CD4-positive, CD25-positive, alpha-beta regulatory T cell (primary cell): ENCODE data around the gene KIF2C. TPM values are rescaled to one million over a fixed set of nuclear protein-coding genes. Genes with fewer than 3 reads are reported as not detected.
"Not testable (repeated sequence)": the region's sequence is repeated elsewhere in the genome, so short reads cannot be mapped to it uniquely, and the experiment has no call there.

Experiments
- ATAC-seq, 2 donors: fragments of 150-1000 bp; cut with Tn5 transposase; one replicate each; pipeline ENCODE4 v1.10.0; 2021; ENCODE audit warnings: low read depth in 2 of 2, moderate number of reproducible peaks in 2 of 2, moderate library complexity in 1 of 2
- DNase-seq, 3 donors: peaks; one replicate each; pipeline versions ENCODE4 v3.0.0 to v3.0.0-alpha.2; 2012 to 2022; ENCODE audit warnings: mixed read lengths in 1 of 3
- H3K27ac ChIP-seq: one replicate; pipeline ENCODE4 v1.7.0; 2013; ENCODE audit warnings: mild to moderate bottlenecking, low read length; ENCODE audit not compliant: insufficient read depth, poor library complexity, severe bottlenecking
- H3K27me3 ChIP-seq: one replicate; pipeline ENCODE4 v1.7.0; 2013; ENCODE audit warnings: low read length; ENCODE audit not compliant: control insufficient read depth, insufficient read depth
- H3K36me3 ChIP-seq: one replicate; pipeline ENCODE4 v1.7.0; 2013; ENCODE audit warnings: mild to moderate bottlenecking, low read length, moderate library complexity; ENCODE audit not compliant: control insufficient read depth, insufficient read depth
- H3K4me1 ChIP-seq: 2 replicates; pipeline ENCODE4 v1.7.0; 2013; ENCODE audit warnings: mild to moderate bottlenecking, low read length; ENCODE audit not compliant: insufficient read depth, control insufficient read depth, poor library complexity, severe bottlenecking
- H3K4me3 ChIP-seq: one replicate; pipeline ENCODE4 v1.7.0; 2013; ENCODE audit warnings: low read depth, mild to moderate bottlenecking, low read length, moderate library complexity
- H3K9me3 ChIP-seq, 2 experiments: 1 replicate in 1 of 2; 2 replicates in 1 of 2; pipeline ENCODE4 v1.7.0; 2013; ENCODE audit warnings: low read length in 2 of 2, mild to moderate bottlenecking in 1 of 2, moderate library complexity in 1 of 2; ENCODE audit not compliant: control insufficient read depth in 2 of 2
- H3K27ac Mint-ChIP-seq, 3 donors: one replicate each; pipeline ENCODE4 v1.8.0; 2020 to 2022; ENCODE audit warnings: mild to moderate bottlenecking in 3 of 3, mixed read lengths in 3 of 3, moderate library complexity in 2 of 3
- H3K27me3 Mint-ChIP-seq: one replicate; pipeline ENCODE4 v1.8.0; 2022; ENCODE audit warnings: mild to moderate bottlenecking, mixed read lengths
- H3K36me3 Mint-ChIP-seq: one replicate; pipeline ENCODE4 v1.8.0; 2020; ENCODE audit warnings: mixed read lengths
- H3K4me1 Mint-ChIP-seq, 4 donors: one replicate each; pipeline ENCODE4 v1.8.0; 2020 to 2022; ENCODE audit warnings: mixed read lengths in 4 of 4, mild to moderate bottlenecking in 1 of 4
- H3K4me3 Mint-ChIP-seq, 4 donors: one replicate each; pipeline ENCODE4 v1.8.0; 2020 to 2022; ENCODE audit warnings: mild to moderate bottlenecking in 4 of 4, mixed read lengths in 4 of 4, moderate library complexity in 3 of 4
- H3K9me3 Mint-ChIP-seq, 7 donors: one replicate each; pipeline ENCODE4 v1.8.0; 2020 to 2022; ENCODE audit warnings: mixed read lengths in 7 of 7, mild to moderate bottlenecking in 3 of 7, moderate library complexity in 2 of 7
- polyA plus RNA-seq, 4 donors: library from polyadenylated mRNA; unstranded; fragments of 300-500 nt; fragmentation: Illumina TruSeq; gene quantifications; one replicate each; pipeline ENCODE4 v1.2.3, GENCODE V29; 2021
- total RNA-seq: library from RNA; stranded (reverse); gene quantifications from one replicate; pipeline ENCODE4 v1.2.3, GENCODE V29; 2022

Gene KIF2C
- total and polyA plus RNA-seq, 5 donors from 2014 or later: 1.1 to 3.9 (median 2.8) TPM

DNA sequence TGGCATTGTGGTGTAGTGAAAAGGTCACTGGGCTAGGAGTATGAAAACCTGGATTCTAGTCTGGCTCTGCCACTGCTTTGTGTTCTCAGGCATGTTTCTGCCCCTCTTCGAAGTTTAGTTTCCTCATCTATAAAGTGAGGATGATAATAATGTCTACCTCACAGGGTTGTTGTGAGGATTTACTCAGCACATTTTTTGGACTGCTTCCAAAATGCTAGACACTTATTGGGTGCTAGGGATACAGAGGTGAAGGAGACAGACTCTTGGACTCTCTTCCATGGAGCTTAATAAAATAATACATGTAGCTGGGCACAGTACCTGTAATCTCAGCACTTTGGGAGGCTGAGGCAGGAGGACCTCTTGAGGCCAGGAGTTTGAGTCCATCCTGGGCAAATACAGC, 3.6 kb downstream of the KIF2C start:
- H3K36me3 ChIP-seq: no peaks in the 10 kb centered on the region
- peaks cover 6% of the 10 kb centered on the region for H3K27me3 Mint-ChIP-seq
- DNase-seq (no peak), ATAC-seq (no peak)
- no peaks in the 10 kb centered on the region for H3K9me3 ChIP-seq
- H3K4me1 Mint-ChIP-seq: peaks cover 6 to 32% (median 17%) of the 10 kb centered on the region in 4 donors
- no peaks in the 10 kb centered on the region for H3K36me3 Mint-ChIP-seq
- peaks cover 20% of the 10 kb centered on the region for H3K4me1 ChIP-seq
- peak overlapping the region in 1 of 4 donors; percentile 74 for H3K4me3 Mint-ChIP-seq
- peak overlapping the region in 1 of 3 donors; percentile 78 for H3K27ac Mint-ChIP-seq
- peaks cover 0 to 1% (median 0%) of the 10 kb centered on the region in 7 donors for H3K9me3 Mint-ChIP-seq
- no peak overlapping the region for H3K27ac ChIP-seq
- no peaks in the 10 kb centered on the region for H3K27me3 ChIP-seq
- no peak overlapping the region for H3K4me3 ChIP-seq

DNA sequence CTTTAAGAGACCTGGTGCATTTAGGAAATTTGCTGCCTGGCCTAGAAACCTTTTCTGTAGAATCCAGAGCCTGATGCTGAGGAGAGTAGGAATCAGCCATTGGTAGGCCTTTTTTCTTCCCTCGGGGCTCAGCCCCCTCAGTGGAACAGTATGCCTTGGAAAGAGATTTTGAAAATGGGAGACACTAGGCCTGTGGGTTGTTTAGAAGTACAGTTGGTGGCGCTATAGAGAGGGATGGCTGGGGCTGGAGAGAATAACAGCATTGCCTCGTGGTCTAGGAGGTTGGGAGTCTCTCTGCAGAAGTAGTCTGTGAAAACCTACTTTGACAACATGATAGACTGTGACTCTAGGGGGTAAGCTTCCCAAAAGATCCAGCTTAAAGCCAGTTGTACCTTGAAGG, 8.2 kb downstream of the KIF2C start:
- Histone ChIP-seq H3K4me1 (peaks cover 6% of the 10 kb centered on the region), H3K36me3 (peaks cover 4% of the 10 kb centered on the region), H3K4me3 (no peak overlapping the region), H3K27ac (no peak overlapping the region), H3K27me3 (no peaks in the 10 kb centered on the region), H3K9me3 (no peaks in the 10 kb centered on the region)
- ATAC-seq (no peak), DNase-seq (no peak)
- peak overlapping the region in 2 of 3 donors; percentile 16 to 65 for H3K27ac Mint-ChIP-seq
- no peaks in the 10 kb centered on the region for H3K36me3 Mint-ChIP-seq
- H3K4me1 Mint-ChIP-seq: peaks cover 0 to 12% (median 6%) of the 10 kb centered on the region in 4 donors
- peaks cover 0 to 1% (median 0%) of the 10 kb centered on the region in 7 donors for H3K9me3 Mint-ChIP-seq
- no peaks in the 10 kb centered on the region for H3K27me3 Mint-ChIP-seq
- peak overlapping the region in 1 of 4 donors; percentile 71 for H3K4me3 Mint-ChIP-seq

DNA sequence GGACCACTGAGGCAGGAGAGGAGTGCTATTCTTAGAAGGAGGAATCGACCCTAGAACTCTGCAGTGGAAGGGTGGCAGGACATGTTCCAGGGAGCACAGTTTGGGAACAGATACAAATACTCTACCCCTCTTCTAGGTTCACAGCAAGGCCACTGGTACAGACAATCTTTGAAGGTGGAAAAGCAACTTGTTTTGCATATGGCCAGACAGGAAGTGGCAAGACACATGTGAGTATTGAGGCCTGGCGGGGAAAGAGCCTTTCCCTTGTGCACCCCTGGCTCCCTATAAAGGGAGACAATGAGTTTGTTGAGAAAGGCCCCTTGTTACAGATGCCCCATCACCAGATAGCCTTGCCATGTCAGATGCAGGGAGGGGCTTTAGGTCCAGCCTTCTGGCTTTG, 17.8 kb downstream of the KIF2C start:
- peaks cover 4% of the 10 kb centered on the region for H3K36me3 ChIP-seq
- Mint-ChIP-seq H3K4me1 (peaks cover 0 to 19% (median 0%) of the 10 kb centered on the region in 4 donors), H3K9me3 (no peaks in the 10 kb centered on the region), H3K27ac (peak overlapping the region in 1 of 3 donors; percentile 49), H3K36me3 (no peaks in the 10 kb centered on the region), H3K4me3 (no peak overlapping the region), H3K27me3 (no peaks in the 10 kb centered on the region)
- H3K4me3 ChIP-seq: no peak overlapping the region
- DNase-seq (no peak), ATAC-seq (no peak)
- no peak overlapping the region for H3K27ac ChIP-seq
- no peaks in the 10 kb centered on the region for H3K27me3 ChIP-seq
- H3K9me3 ChIP-seq: no peaks in the 10 kb centered on the region
- no peaks in the 10 kb centered on the region for H3K4me1 ChIP-seq

DNA sequence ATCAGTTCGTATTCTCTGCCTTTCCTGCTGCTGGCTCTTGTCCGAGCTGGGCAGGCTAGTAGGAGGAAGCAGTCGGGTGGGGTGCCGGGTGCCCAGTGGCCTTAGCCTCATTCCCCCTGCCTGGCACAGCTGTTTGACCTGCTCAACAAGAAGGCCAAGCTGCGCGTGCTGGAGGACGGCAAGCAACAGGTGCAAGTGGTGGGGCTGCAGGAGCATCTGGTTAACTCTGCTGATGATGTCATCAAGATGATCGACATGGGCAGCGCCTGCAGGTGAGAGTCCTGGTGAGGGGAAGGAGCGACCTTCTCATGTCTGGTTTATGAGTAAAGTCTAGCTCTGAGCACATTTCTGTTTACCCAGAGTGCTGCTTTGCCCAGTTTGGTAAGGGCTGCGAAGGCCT, 19.4 kb downstream of the KIF2C start:
- no peak overlapping the region for H3K4me3 Mint-ChIP-seq
- H3K27me3 Mint-ChIP-seq: no peaks in the 10 kb centered on the region
- no peak for ATAC-seq
- H3K36me3 Mint-ChIP-seq: peaks cover 4% of the 10 kb centered on the region
- Histone ChIP-seq H3K4me1 (no peaks in the 10 kb centered on the region), H3K9me3 (no peaks in the 10 kb centered on the region), H3K36me3 (no peaks in the 10 kb centered on the region), H3K27me3 (no peaks in the 10 kb centered on the region), H3K27ac (no peak overlapping the region), H3K4me3 (no peak overlapping the region)
- peak overlapping the region in 1 of 3 donors; percentile 36 for H3K27ac Mint-ChIP-seq
- DNase-seq: no peak
- no peaks in the 10 kb centered on the region for H3K9me3 Mint-ChIP-seq
- H3K4me1 Mint-ChIP-seq: peaks cover 0 to 11% (median 0%) of the 10 kb centered on the region in 4 donors

DNA sequence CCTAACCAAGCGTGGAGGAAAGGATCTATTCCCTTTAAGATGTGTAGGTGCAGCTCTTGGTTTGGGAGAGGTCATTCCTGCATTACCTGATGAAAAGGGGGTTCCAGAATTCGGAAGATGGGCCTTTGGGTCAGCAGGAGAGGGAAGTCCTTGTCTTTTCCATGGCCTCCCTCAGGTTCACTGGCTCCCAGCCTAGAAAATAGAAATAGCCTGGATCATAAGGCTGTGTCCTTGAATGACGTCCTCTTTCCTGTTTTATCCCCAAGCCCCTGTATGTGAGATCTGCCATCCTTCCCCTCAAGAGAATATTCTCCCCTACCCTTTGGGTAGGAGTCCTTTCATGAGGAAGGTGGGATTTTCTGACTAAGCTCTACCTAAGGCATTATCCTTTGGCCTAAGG, 21.2 kb downstream of the KIF2C start:
- no peaks in the 10 kb centered on the region for H3K36me3 ChIP-seq
- DNase-seq: no peak
- H3K27ac Mint-ChIP-seq: no peak overlapping the region

DNA sequence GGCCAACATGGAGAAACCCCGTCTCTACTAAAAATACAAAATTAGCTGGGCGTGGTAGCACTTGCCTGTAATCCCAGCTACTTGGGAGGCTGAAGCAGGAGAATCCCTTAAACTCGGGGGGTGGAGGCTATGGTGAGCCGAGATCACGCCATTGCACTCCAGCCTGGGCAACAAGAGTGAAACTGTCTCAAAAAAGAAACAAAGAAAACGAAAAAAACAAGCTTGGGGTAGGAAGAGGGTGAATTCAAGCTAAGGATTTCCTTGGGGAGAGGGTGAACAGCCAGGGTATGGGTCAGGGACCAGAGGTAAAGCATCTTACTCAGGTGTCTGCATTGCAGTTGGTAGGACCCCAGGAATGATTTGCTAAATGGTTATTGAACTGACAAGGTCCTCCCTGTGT, 26.8 kb downstream of the KIF2C start:
- not testable (repeated sequence) for H3K4me3 ChIP-seq, H3K4me1 ChIP-seq, ATAC-seq, H3K27me3 Mint-ChIP-seq, H3K27me3 ChIP-seq, DNase-seq, H3K9me3 Mint-ChIP-seq, H3K27ac ChIP-seq, H3K36me3 ChIP-seq, H3K9me3 ChIP-seq, H3K27ac Mint-ChIP-seq, H3K36me3 Mint-ChIP-seq, H3K4me1 Mint-ChIP-seq, H3K4me3 Mint-ChIP-seq

More for the DNA sequence above, 21.2 kb downstream of the KIF2C start:
- H3K9me3 ChIP-seq: no peaks in the 10 kb centered on the region
- no peak overlapping the region for H3K4me3 ChIP-seq
- no peaks in the 10 kb centered on the region for H3K27me3 ChIP-seq
- no peaks in the 10 kb centered on the region for H3K27me3 Mint-ChIP-seq
- H3K4me3 Mint-ChIP-seq: no peak overlapping the region
- no peaks in the 10 kb centered on the region for H3K4me1 ChIP-seq
- peaks cover 4% of the 10 kb centered on the region for H3K36me3 Mint-ChIP-seq
- no peaks in the 10 kb centered on the region for H3K9me3 Mint-ChIP-seq
- H3K27ac ChIP-seq: no peak overlapping the region
- no peak for ATAC-seq
- H3K4me1 Mint-ChIP-seq: peaks cover 0 to 11% (median 0%) of the 10 kb centered on the region in 4 donors

DNA sequence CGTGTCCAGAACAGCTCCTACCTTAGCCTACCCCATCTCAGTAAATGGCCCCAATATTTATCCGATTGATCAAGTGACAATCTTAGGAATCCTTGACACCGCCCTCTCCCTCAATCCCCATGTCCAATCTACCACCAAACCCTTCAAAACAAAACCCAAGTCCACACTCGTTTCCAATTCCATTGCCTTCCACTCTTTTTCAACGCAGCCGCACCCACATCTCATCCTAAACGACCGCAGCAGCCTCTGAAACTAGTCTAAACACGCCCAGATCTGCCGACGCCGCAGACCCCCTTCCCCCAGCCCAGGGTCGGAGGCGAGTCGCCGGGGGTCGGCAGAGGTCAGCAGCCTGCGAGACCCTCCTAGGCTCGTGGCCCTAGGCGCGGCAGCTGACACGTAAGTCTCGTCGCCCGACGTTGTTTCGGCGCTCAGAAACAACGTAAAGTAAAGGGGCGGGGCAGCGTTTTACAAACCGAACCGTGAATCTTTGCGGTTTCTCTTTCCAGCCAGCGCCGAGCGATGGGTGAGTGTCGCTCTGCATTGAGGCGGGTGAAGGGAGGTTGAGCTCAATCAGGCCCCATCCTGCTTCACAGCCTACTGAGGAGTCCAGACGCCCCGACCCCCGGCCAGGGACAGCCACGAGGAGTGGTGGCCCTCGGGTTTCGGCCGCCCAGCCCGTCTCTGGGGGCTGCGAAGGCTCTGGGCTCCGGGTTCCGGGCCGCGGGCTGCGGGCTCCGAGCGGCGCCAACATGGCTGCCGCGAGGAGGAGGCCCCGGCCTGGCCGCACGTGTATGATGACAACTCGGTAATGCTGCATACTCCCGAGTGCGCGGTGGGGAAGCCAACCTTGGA, 35.7 kb downstream of the KIF2C start, which contains the start of gene RPS8:
TSS of gene RPS8 (plus strand) at position 463 of the 852 bp plus-strand sequence. CDS start at position 520, 57 bp downstream.
- Histone ChIP-seq H3K27ac (peak within 1 kb of the TSS; percentile 89), H3K4me3 (peak within 1 kb of the TSS; percentile 96), H3K36me3 (peaks cover 30% of the 10 kb centered on the region), H3K9me3 (no peaks in the 10 kb centered on the region), H3K27me3 (no peaks in the 10 kb centered on the region), H3K4me1 (peaks cover 30% of the 10 kb centered on the region)
- Mint-ChIP-seq H3K9me3 (no peaks in the 10 kb centered on the region), H3K27ac (peak within 1 kb of the TSS; percentile 91 to 100 (median 99)), H3K27me3 (no peaks in the 10 kb centered on the region), H3K36me3 (peaks cover 29% of the 10 kb centered on the region), H3K4me1 (peaks cover 6 to 42% (median 27%) of the 10 kb centered on the region in 4 donors), H3K4me3 (peak within 1 kb of the TSS; percentile 88 to 96 (median 94))
- DNase-seq (peak; percentile 81 to 96 (median 91)), ATAC-seq (peak; percentile 78 to 84)
